HG03064 (cell line): ENCODE data around the gene CDH13.

Source experiments
- ATAC-seq: cut with Tn5 transposase; IDR thresholded peaks from one replicate; pipeline ENCODE4 v1.9.1; 2021; ENCODE audit warnings: low read depth; ENCODE audit not compliant: unreplicated experiment

The CDH13 gene

DNA sequence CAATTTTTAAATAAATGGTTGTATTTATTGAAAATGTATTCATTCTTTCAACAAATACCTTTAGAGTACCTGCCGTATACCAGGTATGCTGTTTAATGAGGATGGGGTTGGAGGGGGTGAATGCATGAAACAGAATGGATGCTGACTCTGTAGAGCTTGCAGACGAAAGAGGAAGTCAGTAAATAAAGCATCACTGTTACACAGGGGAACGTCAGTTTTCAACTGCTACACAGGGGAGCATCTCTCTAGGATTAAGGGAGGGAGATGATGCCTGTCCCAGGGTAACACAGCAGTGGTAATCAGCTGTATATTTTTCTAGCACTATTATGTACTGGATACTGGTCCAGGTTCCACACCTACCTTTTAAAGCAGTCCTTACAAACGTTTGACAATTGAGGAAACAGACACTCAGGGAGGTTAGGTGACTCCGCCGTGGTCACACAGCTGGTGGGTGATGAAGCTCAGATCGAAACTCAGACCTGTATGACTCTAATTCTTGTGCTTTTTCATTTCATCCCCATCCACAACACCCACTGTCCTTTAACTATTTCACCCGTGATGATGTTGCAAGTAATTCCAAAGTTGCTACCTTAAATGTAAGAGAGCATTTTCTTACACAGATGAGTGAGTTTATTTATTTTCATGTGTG, 728.9 kb downstream of the CDH13 start:
- ATAC-seq = no peak

DNA sequence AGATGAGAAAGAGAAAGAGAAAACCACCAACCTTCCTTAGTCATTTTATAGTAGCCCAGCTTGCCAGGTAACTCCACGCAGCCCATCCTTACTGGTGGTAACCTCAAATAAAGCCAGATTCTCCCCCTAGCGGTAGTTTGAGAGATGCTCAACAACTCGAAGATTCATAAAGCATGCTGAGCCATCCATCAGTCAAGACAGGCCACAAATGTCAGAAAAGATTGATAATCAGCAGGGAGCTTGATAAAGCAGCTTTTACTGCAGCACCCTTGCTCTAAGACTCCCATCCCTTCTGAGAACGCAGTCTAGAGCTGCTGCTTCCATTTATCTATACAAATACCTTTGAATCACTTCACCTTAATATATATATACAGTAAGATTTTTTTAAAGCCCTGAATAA, 729.5 kb downstream of the CDH13 start:
- ATAC-seq = no peak

DNA sequence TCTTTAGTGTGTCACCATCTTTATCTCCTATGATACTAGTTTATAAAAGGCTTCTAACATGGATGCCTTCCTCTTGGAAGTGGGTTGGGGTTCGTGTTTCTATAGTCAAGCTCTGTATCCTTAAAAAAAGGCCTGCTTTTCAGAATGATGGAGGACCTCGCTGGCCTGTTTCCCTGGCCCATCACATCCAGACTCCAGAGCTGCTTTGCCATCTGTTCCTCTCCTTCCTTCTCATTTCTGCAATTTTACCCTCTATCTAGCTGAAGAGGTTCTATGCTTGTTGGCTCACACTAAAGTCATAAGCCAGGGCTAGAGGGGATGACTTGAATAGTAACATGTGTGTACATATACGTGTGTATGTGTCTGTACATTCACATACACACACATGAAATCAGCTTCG, 730.2 kb downstream of the CDH13 start:
- ATAC-seq = no peak

DNA sequence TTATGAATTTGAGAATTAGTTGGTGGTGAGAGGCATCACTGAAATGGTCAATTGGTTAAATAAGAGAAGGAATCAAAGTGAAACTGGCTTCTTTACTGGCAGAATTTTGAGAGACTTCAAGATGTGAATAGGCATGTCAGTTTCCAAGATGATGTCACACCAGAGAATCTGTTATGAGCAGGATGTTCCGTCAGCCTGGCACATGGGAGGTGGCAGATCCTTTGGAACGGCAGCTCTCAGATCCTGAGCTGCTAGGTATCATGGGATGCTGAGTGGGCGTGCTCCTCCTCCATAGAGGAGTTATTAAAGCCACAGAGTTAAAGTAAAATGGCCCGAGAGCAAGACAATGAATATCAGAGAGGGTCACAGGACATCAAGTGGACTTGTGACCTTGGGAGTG, 736.8 kb downstream of the CDH13 start:
- no peak for ATAC-seq

DNA sequence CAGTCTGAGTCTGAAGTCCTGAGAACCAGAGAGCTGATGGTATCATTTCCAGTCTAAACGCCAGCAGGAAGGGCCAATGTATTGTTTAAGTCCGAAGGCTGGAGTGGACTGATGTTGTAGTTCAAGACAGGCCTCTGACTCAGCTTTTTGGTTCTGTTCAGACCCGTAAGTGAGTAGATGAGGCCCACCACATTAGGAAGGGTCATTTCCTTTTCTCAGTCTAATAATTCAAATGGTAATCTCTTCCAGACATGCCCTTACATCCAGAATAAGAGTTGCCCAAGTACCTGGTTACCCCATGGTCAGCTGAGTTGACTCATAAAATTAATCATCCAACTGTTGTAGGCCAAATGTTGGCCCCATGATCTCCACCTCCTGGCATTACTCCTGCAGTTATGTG, 738.4 kb downstream of the CDH13 start:
- no peak for ATAC-seq

DNA sequence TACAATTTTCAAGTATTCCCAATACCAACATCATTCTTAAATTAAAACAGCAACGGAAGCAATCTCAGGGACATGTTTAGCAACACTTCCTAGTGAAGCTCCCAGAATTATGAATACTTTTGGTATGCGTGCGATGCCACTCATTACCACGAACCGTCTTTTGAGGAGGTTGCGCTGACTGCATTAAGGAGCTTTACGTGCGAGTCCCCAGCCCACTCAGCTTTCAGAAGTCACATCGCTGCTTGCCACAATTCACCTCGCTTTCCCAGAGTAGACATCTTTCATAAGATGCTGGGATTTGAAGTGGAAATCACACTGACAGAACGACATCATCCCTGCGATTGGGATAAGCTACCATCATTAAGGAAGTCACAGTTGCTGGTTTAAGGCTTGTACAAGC, 739.5 kb downstream of the CDH13 start:
- no peak for ATAC-seq

DNA sequence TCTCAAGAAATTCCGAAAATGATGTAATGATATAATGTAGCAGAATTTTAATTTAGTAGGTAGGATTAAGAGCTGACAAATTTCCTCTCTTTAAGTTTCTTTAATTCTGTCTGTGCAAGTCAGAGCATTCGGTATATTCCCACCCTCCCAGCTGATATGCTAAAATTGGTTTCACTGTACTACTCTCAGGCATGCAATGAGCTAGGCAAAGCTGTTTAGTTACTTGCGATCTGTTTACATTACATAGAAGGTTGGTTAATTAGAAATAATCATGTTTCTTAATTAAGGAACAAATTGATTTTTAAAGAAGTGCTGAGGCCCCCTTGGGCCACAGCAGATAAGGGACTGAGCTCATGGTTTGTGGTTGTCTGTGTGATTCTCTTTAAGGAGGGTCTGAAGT, 748.2 kb downstream of the CDH13 start:
- ATAC-seq = no peak

DNA sequence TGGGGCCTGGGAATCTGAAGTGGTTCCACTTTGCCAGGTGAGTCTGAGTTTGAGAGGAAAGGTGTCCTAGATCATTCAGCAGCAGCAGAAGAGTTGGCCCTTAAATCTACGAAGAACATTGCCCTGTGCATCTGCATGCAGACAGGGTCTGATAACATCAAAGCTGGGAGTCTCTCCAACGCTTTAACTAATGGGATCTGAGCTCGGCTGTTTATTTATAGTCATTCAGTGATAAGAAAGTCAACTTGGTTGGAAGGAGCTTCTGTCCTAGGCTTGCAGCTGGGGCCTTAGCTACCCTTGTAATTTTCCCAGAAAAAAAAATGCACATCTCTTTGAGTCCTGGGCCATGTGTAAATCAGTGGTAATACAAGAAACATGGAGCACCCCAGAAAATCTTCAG, 763.0 kb downstream of the CDH13 start:
- ATAC-seq = no peak

DNA sequence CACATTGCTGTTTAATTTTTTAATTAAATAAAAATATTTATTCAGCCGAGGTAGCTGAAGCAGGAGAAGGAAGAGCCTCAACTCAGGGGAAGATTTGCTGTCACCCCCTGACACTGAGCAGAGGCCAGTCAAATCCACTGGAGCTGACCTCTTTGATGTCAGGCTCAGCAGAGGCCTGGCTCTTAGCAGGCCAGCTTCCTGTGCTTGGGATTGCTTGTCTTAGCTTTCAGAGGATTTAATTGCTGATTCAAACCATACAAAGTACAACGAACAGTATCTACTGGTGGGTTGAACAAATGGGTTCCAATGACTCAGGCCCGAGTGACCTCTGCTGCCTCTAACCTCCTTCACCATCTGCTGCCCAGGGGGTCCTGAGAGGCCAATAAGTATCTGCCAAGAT, 764.0 kb downstream of the CDH13 start:
- ATAC-seq = no peak

DNA sequence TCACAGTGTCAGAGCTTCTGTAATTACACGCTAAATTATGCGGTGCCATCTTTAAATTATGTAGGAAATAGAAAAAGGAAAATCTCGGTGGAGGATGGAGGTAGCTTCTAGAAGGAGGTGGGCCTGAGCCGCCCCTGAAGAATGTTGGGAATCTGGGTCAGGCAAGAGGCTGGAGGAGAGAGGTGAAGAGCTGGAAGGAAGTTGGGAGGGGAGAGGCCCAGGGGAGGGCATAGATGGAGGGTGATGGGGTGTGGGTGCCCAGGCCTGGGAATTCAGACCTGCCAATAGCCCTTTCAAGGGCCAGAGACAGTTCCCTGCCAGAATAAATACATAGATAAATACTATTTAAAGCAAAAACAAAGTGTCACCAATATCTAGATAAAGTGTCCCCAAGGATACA, 766.0 kb downstream of the CDH13 start:
- no peak for ATAC-seq

DNA sequence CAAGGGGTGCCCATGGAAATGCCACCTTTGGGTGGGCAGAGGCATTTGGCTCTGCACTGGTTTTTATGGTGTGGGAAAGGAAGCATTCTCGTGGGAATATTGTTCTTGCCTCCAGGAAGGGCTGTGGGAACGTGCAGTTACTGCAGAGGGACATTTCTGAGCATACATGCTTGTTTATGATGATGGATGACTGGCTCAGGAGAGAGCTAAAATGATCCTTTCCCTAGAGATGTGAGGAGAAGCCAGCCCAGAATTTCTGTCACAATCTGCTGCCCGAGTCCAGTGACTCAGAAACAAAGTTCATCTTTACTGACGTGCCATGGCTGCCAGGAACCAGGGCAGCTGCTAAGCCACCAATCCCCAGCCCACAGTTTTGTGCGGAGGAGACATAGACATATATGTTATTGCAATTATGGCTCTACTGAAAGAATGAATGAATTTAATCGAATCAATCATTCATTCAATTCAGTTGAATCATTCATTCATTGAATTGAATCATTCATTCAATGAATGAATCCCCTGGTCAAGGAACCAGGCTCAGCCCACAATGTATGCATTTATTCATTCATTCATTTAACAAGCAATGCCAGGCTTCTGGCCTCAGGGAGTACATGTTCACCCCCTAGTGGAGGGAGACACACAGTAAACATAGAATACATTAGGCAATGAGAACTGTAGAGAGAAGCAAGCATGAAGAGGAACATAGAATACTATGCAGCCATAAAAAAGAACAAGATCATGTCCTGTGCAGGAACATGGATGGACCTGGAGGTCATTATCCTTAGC, 766.6 kb downstream of the CDH13 start:
- ATAC-seq = no peak

DNA sequence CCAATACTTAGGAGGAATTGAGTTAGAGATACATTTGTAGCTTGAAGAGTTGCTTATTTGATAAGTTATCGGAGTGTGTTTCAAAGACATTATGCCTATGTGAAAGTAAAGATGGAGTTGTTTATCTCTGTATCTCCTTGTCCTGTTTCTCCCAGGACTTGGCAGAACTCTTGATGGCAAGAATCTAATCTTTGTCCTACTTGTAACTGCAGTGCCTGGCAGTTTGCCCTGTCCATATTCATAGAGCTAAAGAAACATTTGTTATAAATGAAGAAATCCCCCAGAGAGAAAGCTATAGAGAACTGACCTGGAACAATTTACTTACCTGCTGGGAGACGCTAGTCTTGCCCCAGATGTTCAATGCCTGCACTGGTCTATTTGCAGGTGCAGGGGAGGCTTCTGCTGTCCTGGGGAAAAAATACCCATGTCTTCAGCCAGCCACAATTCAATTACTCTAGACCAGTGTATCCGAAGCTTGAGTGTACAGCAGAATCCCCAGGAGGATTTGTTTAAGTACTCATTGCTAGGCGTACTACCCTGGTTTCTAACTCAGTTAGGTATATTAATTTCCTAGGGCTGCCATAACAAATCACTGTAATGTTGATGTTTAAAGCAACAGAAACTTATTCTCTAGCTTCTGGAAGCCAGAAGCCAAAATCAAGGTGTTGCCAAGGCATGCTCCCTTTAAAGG, 771.0 kb downstream of the CDH13 start:
- ATAC-seq = no peak

DNA sequence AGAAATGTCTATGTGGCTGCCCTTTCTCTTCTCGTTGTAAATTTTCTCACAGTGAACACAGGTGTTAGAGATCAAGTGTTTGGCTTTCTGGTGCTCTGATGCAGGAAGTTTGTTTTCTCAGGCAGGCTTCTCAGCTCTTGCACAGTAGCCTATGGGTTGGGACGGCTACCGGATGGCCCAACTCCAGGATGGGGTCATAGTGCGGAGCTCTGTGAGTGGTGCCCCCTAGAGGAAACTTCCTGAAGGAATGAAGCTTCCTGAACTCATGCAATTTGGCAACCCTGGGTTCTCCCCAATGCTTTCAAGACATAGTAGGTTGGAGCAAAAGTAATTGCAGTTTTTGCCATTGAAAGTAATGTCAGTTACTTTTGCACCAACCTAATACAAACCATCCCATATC, 773.5 kb downstream of the CDH13 start:
- ATAC-seq = no peak

DNA sequence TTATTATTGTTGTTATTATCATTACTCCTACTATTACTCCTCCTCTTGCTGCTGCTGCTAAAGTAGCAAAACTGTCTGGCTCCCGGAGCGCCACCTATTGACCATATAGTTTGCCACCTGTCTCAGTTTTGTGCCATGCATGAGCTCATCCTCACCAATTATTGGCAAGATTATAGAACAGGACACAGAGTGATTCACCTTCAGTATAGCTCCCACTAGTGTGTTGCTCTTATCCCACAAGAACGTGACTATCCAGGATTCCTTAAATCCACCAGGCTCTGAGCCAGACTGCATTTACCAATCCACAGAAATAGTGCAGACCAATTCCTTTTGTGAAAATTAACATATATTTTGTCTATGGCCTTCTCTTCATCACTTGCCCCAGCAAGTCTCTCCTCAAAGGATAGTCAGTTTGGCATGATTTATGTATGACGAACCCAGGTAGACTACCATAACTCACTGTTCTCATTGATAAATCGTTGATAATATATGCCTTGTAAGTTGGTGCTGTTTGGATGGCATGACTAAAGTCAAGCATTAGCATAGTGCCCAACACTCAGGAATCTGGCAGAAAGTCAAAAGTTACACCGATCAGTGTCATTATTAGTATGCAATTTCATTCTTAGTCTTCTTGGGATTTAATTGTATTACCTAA, 775.5 kb downstream of the CDH13 start:
- ATAC-seq = no peak

DNA sequence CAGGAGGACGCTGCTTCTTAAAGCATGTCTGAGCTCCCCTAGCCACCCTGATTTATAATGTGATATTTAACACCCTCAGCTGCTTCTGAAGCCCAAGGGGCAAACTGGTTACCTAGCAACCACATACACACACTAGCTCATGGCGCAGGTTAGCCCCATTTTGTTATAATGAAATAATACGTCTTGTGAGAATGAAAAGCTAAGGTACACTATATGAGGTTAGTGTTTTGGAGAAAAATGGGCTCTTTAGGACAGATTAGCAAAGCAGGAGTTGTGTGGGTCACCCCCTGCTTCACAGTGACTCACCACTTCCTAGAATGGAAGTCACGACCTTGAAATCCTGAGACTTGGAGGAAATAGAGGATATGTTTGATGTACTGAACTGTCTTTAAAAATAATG, 776.2 kb downstream of the CDH13 start:
- ATAC-seq = no peak

DNA sequence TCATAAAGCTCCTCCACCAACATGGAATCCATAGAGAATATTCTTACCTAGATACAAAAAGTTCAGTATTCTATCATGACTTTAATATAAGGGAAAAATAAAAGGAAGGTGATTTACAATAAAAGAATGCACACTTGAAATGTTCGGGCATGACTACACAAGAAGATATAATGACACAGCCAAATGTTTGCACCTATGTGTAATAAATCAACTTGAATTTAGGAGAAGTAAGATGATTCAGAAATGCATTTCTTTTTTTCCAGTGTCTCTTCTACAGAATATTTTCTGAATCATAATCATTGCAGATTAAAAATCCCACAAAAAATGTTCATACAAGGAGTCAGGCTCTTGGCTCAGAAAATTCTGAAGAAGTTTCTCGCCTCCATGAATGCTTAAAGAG, 777.0 kb downstream of the CDH13 start:
- ATAC-seq = no peak

DNA sequence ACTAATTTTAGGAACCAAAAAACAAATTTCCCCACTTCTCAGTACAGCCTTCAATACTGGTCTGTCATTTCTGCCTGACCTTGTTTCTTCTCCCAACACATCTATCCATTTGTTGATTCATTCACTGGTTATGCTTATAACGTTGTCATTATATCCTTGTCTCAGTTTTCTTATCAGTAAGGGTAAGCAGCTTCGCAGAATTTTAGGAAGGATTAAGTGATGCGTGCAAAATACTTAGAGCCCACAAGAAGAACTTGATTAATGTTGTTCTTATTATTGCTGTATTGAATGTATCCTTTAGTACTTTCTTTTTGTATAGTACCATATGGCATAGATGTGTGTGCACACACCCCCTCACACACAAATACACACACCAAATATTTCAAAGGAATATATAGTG, 777.5 kb downstream of the CDH13 start:
- ATAC-seq = no peak

DNA sequence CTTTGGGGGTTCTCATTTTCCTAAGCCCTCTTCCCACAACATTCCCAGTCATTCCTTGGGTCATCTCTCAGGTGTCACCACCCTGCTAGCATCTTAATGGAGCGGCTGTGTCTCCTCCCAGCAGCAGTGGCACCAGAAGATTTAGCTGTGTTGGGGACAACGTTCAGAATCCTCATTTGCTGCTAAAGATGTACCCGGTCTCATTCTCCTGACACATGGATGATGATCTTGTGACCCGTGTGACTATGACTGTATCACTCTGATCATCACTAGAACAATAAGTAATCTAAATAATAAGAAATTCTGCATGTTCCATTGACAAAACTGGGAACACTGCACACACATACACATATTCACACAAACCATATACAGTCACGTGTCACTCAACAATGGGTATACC, 781.2 kb downstream of the CDH13 start:
- no peak for ATAC-seq

DNA sequence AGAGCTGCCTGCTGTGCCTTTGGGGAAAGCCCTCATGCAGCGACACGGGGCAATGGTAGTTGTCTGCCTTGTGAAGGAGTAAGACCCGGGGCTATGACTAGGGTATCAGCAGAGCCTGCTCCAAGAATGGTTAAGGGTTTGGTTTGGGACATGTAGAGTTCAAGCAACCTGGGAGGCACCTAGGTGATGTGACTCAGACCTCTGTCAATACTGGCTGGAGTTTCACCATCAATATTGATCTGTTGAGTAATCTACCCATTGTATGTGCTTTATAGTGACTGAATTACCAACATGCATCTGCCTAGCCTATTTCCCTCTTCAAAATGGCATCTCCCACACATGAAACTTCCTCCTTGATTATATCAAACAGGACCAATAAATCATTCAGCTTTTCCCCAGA, 782.6 kb downstream of the CDH13 start:
- no peak for ATAC-seq

DNA sequence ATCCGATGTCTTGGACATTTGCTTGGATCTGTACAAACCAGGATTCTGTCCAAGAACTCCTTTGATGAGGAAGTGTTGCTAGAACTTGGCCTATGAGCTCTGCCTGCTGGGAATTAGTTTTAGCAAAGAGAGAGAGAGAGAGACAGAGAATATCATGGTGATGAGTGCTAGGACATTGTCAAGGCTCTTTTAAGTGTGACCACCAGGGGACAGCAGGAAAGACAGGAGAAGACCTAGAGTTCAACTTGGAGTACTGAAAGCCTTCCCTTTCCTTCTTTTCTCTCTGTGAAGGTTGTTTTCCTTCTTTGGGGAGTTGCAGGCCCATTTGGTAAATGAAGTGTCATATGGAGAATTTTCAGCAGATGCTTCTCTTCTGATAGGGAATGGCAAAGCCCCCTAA, 791.8 kb downstream of the CDH13 start:
- ATAC-seq = no peak

DNA sequence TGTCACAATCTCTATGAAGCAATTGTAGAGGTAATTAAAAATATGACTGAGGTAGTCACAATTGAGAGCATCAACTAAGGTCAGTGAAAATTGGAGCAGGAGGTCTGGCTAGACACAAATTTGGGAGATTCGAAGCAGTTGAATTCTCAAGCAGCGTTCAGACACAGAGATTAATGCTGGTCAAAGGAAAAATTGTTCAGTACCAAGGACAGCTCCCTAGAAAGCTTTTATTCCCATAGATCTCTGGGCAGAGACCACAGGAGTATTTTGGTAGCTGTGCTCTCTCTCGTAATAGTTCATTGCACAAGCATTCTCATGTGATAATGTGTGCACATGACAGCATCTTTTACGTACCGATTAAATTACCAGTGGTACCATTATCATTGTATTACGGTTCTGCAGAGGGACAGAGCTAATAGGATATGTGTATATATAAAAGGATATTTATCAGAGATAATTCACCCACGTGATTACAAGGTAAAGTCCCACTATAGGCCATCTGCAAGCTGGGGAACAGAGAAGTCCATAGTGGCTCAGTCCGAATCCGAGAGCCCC, 793.5 kb downstream of the CDH13 start:
- no peak for ATAC-seq
